Measurements from ENCODE around the gene BTN3A1.
"Not testable (repeated sequence)": the region's sequence is repeated elsewhere in the genome, so short reads cannot be mapped to it uniquely, and the experiment has no call there.

BTN3A1 gene

DNA sequence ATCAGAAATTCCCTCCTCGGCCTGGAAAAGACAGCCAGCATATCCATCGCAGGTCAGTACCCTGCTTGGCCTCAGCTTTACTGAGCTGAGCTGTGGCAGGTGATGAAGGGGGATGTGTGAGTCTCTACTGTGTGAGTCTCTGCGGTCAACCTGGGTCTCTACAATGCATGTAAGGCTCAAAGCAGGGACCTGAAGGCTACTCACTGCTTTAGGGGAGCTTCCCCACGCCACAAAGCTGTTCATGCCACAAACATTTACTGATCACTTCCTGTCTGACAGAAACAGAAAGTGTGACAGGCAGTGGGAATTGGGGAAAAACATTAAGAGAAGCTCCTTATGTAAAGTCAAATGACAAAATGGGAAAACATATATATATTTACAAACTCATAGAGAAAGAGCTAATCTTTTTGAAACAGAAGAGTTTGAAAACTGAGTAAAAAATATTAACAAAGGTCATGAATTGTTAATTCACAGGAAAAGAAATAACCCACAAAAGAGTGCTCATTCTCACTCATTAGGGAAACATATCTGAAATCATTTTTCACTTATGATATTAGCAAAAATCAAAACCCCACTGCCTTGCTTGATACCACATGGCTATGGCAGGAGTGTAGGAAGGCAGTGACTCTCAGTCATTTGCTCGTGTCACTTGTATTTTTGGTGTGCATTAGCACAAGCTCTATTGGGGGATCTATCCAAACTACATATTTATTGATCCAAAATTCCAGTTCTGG is 44.0 kb downstream of the BTN3A1 start:
- no peak for DNase-seq

DNA sequence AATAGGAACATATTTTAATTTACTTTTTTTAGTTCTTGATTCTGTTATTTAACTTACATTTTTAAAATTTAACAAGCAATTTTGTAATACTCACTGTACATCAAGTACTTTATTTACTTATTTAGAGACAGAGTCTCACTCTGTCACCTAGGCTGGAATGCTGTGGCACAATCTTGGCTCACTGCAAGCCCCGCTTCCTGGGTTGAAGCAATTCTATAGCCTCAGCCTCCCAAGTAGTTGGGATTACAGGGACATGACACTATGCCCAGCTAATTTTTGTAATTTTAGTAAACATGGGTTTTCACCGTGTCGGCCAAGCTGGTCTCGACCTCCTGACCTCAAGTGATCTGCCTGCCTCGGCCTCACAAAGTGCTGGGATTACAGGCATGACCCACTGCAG is 45.2 kb downstream of the BTN3A1 start:
- DNase-seq = no peak

DNA sequence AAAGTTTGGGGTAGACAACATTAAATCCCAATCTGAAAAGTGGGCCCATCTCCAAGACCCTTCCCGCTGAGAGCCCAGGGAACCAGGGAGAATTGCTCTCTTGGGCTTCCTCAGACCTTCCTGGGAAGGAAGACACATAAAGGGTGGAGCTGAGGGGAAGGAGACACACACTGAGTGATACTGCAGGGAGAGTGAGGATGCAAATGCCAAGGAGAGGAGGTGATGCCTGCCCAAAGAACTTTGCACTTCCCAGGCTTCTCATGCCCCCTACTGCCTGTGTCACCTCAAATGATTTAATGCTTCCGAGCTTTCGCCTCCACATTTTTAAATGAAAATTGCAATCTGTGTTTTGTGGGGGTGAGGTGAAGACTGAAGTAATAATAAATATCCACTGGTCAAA is 48.2 kb downstream of the BTN3A1 start:
- no peak for DNase-seq

DNA sequence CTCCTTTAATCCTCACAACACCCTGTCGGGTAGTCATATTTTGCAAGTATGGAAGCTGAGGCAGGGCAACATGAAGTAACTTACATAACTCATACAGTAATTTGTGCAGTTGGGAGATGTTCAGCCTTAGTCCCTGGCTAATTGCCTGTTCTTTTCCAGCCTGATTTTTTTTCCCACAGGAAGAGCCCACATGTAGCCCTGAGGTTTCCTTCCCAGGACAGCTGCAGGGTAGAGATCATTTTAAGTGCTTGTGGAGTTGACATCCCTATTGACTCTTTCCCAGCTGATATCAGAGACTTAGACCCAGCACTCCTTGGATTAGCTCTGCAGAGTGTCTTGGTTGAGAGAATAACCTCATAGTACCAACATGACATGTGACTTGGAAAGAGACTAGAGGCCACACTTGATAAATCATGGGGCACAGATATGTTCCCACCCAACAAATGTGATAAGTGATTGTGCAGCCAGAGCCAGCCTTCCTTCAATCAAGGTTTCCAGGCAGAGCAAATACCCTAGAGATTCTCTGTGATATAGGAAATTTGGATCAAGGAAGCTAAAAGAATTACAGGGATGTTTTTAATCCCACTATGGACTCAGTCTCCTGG is 50.7 kb downstream of the BTN3A1 start:
- no peak for DNase-seq

DNA sequence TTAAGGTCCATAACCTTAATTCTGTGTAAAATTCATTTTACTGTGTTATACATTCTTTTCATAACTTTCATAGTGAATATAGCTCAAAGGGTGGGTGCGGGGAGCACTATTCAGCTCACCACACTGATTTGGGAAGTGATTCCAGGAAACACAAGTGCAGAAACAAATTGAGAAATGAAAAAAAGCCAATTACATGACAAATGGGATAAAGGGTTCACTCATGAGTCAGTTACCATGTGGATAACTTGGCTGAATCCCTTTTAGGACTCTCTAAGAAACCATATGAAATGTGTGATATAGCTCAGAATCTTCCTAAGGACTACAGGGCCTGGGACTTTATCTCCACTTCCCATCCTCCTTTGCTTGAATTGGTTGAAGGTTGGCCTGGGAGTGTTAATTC is 52.6 kb downstream of the BTN3A1 start:
- DNase-seq = no peak

DNA sequence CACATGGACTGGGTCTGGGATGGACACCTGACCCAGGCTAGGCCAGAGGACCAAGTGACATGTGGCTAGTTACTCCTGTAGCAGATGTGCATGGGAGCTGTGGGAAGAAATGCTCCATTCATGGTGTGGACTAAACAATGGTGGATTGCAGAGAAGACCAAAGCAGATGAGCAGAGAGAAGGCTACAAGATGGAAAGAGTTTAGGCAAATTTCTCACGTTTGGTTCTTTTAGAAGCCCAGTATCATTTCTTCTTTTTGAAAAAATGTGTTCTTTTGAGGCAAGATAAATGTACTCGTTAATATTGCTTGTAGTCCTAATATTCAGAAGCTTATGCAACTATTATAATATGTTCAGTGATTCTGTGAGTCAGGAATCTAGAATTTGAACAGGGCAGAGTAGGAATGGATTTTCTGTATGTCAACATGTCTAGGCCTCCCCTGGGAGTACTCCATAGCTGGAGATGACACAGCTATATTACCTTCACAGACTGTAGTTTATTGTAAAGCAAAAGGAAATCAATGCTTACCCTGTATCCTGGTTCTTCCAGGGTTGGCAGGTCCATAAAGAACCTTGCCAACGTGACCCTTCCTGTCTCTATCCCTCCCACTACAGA is 53.4 kb downstream of the BTN3A1 start:
- DNase-seq = no peak

DNA sequence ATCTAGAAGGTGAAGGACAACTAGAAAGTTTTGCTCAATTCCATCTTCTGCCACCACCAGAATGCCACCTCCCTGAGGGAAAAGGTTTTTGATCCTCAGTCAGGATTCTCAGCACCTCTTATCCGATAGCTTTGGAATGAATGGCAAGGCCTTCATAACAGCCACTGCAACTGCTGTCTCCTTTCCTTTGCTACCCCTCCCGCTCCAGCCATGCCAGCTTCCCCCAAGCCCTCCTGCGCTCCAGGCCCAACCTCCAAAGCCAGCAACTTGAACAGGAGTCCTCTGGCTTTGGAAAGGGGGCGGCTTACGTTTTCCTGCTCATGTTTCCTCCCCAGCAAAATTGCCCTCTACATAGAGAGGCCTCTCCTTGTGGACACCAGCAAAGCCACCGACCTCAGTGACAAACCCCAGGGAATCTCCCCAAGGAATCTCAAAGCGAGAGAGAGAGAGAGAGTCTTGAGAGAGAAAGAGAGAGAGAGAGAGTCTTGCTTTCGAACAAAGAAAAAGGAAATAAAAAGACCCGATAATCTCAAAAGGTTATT is 55.3 kb downstream of the BTN3A1 start:
- peak; percentile 5 for DNase-seq

DNA sequence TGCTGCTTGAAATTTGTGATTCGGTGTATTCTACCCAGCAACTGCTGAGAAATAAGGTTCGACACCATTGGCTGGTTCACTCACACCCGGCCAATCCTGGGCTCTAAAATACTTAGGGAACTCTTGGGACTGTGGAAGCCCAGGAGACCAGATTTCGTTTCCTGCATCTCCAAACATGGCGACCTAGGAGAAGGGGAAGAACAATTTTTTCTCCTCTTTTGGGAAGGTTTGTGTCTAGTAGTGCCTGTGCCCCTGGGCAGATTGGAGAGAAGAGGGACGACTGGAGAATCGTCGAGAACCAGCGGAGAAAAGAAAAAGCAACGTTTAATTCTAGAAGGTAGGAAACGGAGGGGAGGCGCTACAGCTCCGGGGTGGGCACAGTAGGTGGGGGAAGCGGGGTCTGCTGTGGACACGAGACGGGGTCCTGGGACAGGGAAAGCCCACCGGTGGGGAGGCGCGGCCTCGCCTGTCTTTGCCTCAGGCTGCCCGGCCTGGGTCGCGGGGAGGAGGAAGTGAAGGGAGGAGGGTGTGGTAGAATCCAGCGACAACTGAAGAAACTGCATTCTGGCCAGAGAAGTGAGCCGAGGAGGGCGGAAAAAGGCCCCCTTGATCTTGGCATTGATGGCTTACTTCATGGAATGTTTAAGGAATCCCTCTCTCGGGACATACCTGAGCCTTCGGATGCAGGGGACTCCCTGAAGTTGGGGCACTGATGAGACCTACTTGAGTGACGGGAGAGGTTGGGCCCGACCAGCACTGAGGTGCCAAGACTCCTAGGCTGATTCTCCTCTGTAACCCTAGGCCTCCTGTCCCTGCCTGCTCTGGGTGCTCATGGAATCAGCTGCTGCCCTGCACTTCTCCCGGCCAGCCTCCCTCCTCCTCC is 56.0 kb downstream of the BTN3A1 start, which contains the start of gene BTN2A1:
Gene BTN2A1 (plus strand): TSS at position 150 of the 883 bp plus-strand sequence. CDS start 682 bp downstream, at position 832.
- peak; percentile 80 for DNase-seq

DNA sequence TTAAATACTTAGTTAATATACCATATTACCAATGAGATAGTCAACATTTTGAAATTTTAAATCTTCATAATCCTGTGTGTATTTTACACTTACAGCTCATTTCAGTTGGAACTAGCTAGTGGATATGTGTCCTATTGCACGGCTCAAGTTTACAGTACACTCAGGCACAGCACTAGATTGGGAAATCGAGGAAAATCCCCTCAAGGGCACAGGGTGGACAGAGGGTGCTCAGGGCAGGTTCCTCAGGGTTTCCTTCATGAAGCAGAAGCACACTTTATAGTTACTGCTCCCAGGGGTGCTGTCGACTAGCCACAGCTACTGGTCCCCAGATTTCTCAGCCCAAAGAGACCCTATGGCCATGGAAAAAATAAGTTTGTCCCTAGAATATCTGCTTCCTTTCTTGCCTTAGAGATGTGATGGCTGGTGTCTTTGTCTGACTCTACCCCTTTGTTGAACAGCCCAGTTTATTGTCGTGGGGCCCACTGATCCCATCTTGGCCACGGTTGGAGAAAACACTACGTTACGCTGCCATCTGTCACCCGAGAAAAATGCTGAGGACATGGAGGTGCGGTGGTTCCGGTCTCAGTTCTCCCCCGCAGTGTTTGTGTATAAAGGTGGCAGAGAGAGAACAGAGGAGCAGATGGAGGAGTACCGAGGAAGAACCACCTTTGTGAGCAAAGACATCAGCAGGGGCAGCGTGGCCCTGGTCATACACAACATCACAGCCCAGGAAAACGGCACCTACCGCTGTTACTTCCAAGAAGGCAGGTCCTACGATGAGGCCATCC is 57.1 kb downstream of the BTN3A1 start:
- no peak for DNase-seq

DNA sequence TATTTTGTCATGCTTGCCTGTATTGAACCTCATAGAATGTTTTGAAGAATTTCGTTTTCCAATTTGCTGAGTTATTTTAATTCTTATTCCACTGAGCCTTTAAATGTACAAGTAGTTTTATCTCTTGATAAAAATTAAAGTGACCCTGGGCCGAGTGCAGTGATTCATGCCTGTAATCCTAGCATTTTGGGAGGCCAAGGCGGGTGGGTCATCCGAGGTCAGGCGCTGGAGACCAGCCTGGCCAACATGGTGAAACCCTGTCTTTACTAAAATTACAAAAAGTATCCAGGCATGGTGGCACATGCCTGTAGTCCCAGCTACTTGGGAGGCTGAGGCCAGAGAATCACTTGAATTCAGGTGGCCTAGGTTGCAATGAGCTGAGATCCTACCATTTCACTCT is 59.3 kb downstream of the BTN3A1 start:
- DNase-seq = not testable (repeated sequence)

DNA sequence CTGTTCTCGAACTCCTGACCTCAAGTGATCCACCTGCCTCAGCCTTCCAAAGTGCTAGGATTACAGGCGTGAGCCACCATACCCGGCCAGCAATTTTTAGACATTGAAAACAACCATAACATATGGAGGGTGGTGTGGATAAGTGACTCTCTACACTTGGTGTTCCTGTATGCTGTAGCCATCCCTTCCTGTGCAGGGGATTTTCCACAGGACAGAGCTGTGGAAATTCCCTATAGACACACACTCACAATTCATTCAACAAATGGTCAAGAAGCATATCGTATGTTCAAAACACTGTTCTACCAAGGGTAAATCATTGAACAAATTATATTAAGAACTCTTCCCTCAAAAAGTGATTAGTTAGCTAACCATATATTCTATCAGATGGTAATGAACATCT is 61.9 kb downstream of the BTN3A1 start:
- no peak for DNase-seq

DNA sequence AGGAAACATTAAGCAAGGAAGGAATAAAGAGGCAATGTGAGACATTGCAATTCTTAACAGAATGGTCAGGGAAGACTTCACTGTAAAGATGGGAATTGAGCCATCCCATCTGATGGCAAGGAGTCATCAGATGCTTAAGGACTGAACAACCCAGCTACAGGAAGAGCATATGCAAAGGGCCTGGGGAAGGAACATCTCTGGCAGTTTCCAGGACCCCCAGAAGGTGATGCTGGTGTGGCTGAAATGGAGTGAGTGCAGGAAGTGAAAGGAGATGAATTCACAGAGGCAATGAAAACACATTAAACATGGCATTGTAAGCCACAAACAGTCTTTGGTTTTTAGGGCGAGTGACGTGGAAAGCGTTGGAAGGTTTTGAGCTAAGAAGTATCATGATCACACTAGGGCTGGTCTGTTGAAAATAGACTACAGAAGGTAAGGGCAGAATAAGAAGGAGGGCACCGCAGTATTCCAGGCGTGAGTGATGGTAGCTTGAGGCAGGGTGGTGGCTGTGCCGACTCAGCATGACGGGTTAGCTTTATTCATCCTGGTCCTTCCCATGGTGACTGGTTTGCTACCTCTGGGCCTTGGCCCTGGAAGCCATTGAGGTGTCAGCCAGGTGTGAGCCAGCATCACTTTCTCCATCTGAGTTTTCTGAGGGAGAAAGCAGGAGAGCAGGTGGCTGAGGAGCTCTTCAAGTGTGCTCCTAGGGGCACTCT is 62.5 kb downstream of the BTN3A1 start:
- DNase-seq = no peak

Measured in DMS153 (cell line).